Endothelial cell of umbilical vein (primary cell): ENCODE measurements around the gene NFATC1. TPM values are rescaled to one million over a fixed set of nuclear protein-coding genes. Genes with fewer than 3 reads are reported as not detected.

Experiments
- BruUV-seq: library from RNA; stranded (reverse); fragments of 400-500 nt; replicated peaks from 2 replicates; lab custom pipeline; 2021; lab: Mats Ljungman, UMichigan
- CTCF ChIA-PET: fragments of 300-600, 350-600 bp; sonication (Branson Sonifier 250); formaldehyde crosslinking; loops from one replicate; lab custom pipeline; 2021; ENCODE audit warnings: antibody characterized with exemption, inconsistent platforms; lab: Charles Lee
- POLR2A ChIA-PET: fragments of 300-600, 350-600 bp; sonication (Branson Sonifier 250); formaldehyde crosslinking; loops from one replicate; lab custom pipeline; 2021; ENCODE audit warnings: antibody characterized with exemption, inconsistent platforms; lab: Charles Lee
- DNase-seq: peaks from one replicate; pipeline ENCODE4 v3.0.0-alpha.2; 2011; ENCODE audit warnings: low read depth, low spot score
- FAIRE-seq: peaks from 2 replicates; lab custom pipeline; 2011; peaks lifted over from hg19 to GRCh38; lab: Jason Lieb, UNC
- H2AFZ ChIP-seq: 2 replicates; pipeline ENCODE4 v1.6.0; 2012; ENCODE audit warnings: low read depth, low read length, control low read depth, inconsistent platforms
- H3K27ac ChIP-seq: 2 replicates; pipeline ENCODE4 v1.5.1; 2011; ENCODE audit warnings: low read depth, mild to moderate bottlenecking, control low read depth, low read length, moderate library complexity; ENCODE audit not compliant: insufficient read depth
- H3K27me3 ChIP-seq, 2 experiments: 2 replicates each; pipeline versions ENCODE4 v1.6.0 to v1.6.1; 2011; ENCODE audit warnings: low read length in 2 of 2, mixed read lengths in 1 of 2; ENCODE audit not compliant: control insufficient read depth in 2 of 2, insufficient read depth in 2 of 2
- H3K36me3 ChIP-seq, 2 experiments: 2 replicates in 1 of 2; 3 replicates in 1 of 2; pipeline ENCODE4 v1.5.1; 2011; ENCODE audit warnings: low read length in 2 of 2, mild to moderate bottlenecking in 1 of 2, moderate library complexity in 1 of 2; ENCODE audit not compliant: control insufficient read depth in 2 of 2, insufficient read depth in 2 of 2; ENCODE audit errors: extremely low read depth in 1 of 2
- H3K4me1 ChIP-seq: 3 replicates; pipeline ENCODE4 v1.5.1; 2011; ENCODE audit warnings: mild to moderate bottlenecking, low read length; ENCODE audit not compliant: control insufficient read depth, insufficient read depth; ENCODE audit errors: extremely low read depth
- H3K4me2 ChIP-seq: 2 replicates; pipeline ENCODE4 v1.6.1; 2011; ENCODE audit warnings: low read length, control low read depth, mixed read lengths; ENCODE audit not compliant: insufficient read depth
- H3K4me3 ChIP-seq, 3 experiments: fragments of 200-600 bp in 1 of 3; sonication (generic), shearing (Covaris generic) in 1 of 3; replicated peaks in 1 of 3; 2 replicates each; pipeline ENCODE4 v1.5.1; 2011 to 2016; ENCODE audit warnings: control low read depth in 3 of 3, low read length in 3 of 3, mild to moderate bottlenecking in 2 of 3, inconsistent platforms in 1 of 3, low read depth in 1 of 3, moderate library complexity in 1 of 3; ENCODE audit not compliant: insufficient read depth in 1 of 3
- H3K79me2 ChIP-seq: 2 replicates; pipeline ENCODE4 v1.6.0; 2012; ENCODE audit warnings: low read length, inconsistent platforms; ENCODE audit not compliant: control insufficient read depth, insufficient read depth
- H3K9ac ChIP-seq: replicated peaks from 2 replicates; pipeline ENCODE3; 2011; ENCODE audit warnings: low read length, control low read depth; ENCODE audit not compliant: insufficient read depth; ENCODE audit errors: extremely low read depth
- H3K9me1 ChIP-seq: replicated peaks from 3 replicates; pipeline ENCODE4 v1.6.0; 2011; ENCODE audit warnings: mild to moderate bottlenecking, low read length; ENCODE audit not compliant: control insufficient read depth, insufficient read depth; ENCODE audit errors: extremely low read depth
- H3K9me3 ChIP-seq: replicated peaks from 2 replicates; pipeline ENCODE4 v1.5.1; 2012; ENCODE audit warnings: low read length, inconsistent platforms; ENCODE audit not compliant: control insufficient read depth, insufficient read depth
- H4K20me1 ChIP-seq: replicated peaks from 2 replicates; pipeline ENCODE3; 2011; ENCODE audit warnings: mild to moderate bottlenecking, low read length; ENCODE audit not compliant: control insufficient read depth, insufficient read depth; ENCODE audit errors: extremely low read depth
- EZH2 ChIP-seq: IDR thresholded peaks from 2 replicates; pipeline ENCODE4 v1.6.1; 2012; ENCODE audit warnings: borderline replicate concordance, low read depth, mild to moderate bottlenecking, moderate library complexity, low read length, inconsistent platforms; ENCODE audit not compliant: severe bottlenecking
- FOS ChIP-seq: IDR thresholded peaks from 2 replicates; pipeline ENCODE4 v1.6.1; 2011; ENCODE audit warnings: mild to moderate bottlenecking, low read length, moderate library complexity, borderline replicate concordance; ENCODE audit not compliant: insufficient read depth
- GATA2 ChIP-seq: IDR thresholded peaks from 2 replicates; pipeline ENCODE4 v1.7.0; 2011; ENCODE audit warnings: low read depth, mild to moderate bottlenecking, moderate library complexity, mixed read lengths, low read length; ENCODE audit not compliant: insufficient read length, insufficient read depth
- JUN ChIP-seq: IDR thresholded peaks from 2 replicates; pipeline ENCODE4 v1.6.1; 2011; ENCODE audit warnings: borderline replicate concordance, low read depth; ENCODE audit not compliant: insufficient read length, insufficient read depth
- MYC ChIP-seq: IDR thresholded peaks from one replicate; pipeline ENCODE4 v1.6.1; 2011; ENCODE audit warnings: mild to moderate bottlenecking, low read depth, low read length
- POLR2A ChIP-seq: IDR thresholded peaks from 2 replicates; pipeline ENCODE4 v1.6.1; 2012; ENCODE audit warnings: low read depth, mild to moderate bottlenecking, control low read depth, low read length
- POLR2AphosphoS5 ChIP-seq: IDR thresholded peaks from 2 replicates; pipeline ENCODE4 v1.6.1; 2012; ENCODE audit warnings: low read depth, mild to moderate bottlenecking, control low read depth, low read length, moderate library complexity; ENCODE audit not compliant: insufficient read depth
- dilution Hi-C: fragments of 300-500 bp; cut with MboI; formaldehyde crosslinking; loops from one replicate; pipeline ENCODE4 v1.15.0; 2019; ENCODE audit warnings: low sequenced_read_pairs; ENCODE audit not compliant: extremely low pct_ligation_motif_present
- intact Hi-C: fragments of 100-400 bp; cut with micrococcal nuclease; formaldehyde crosslinking; loops from one replicate; pipeline ENCODE4 v1.10.0; 2022
- polyA plus RNA-seq, 4 experiments: library from polyadenylated mRNA; depleted of rRNA in 3 of 4; stranded (reverse) in 3 of 4; unstranded in 1 of 4; fragments of >200 nt; gene quantifications; 2 replicates each; pipeline versions ENCODE4 v1.2.1 to v1.2.3, GENCODE V29; 2011 to 2012; ENCODE audit warnings: missing spikeins in 1 of 4
- total RNA-seq: library from RNA; stranded (reverse); gene quantifications from 2 replicates; pipeline ENCODE4 v1.2.3, GENCODE V29; 2021
- TF ChIP-seq, protein P1 (sequence below): IDR thresholded peaks from 2 replicates; pipeline ENCODE4 v1.6.1; 2011; ENCODE audit not compliant: insufficient read depth, insufficient read length
- TF ChIP-seq, protein P2 (sequence below), 2 donors: IDR thresholded peaks; 1 replicate in 1 of 2; 2 replicates in 1 of 2; pipeline ENCODE4 v1.5.1; 2011; ENCODE audit warnings: low read length in 2 of 2, mild to moderate bottlenecking in 2 of 2, moderate library complexity in 2 of 2, control low read depth in 1 of 2, inconsistent platforms in 1 of 2, low read depth in 1 of 2; ENCODE audit not compliant: insufficient read depth in 1 of 2; ENCODE audit errors: extremely low read depth in 1 of 2

Gene NFATC1
- total and polyA plus RNA-seq, 2 donors (not counting 3 experiments of a cell fraction or from before 2014, with no cell fraction given), result 11.1 to 30.0 TPM

DNA sequence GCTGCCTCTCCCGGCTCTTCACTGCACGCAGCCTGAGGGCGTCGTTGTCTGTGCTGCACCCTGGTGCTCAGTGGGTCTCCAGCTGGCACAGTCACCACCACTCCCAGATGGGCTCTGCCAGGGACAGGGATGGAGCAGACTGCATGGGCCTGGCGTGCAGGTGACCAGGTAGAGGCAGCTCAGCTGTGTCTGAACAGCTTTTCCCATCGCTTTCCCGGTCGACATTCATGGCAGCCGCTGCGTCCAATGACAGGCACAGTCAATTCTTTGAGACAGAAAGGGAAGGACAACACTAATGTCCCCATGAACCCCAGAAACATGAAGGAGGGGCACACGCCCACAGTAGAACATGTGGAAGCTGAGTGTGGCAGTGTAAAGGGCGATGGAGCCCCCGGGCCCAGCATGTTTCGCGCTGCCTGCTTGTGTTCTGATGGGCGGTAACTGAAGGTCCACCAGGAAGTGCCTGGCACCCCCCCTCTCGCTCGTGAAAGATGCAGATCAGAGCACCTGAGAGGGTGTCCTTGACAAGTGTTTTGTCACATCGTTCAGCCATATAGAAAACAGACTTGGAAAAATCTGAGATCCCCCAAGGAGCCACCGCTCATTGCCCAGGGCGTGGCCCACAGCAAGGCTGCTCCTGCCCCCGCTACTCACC lies 122.4 kb downstream of the NFATC1 start:
- TF ChIP-seq, protein P1, sequence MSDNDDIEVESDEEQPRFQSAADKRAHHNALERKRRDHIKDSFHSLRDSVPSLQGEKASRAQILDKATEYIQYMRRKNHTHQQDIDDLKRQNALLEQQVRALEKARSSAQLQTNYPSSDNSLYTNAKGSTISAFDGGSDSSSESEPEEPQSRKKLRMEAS, result no peak
- TF ChIP-seq GATA2, result no peak
- no peak for TF ChIP-seq MYC
- TF ChIP-seq POLR2AphosphoS5, result no peak
- TF ChIP-seq, protein P2, sequence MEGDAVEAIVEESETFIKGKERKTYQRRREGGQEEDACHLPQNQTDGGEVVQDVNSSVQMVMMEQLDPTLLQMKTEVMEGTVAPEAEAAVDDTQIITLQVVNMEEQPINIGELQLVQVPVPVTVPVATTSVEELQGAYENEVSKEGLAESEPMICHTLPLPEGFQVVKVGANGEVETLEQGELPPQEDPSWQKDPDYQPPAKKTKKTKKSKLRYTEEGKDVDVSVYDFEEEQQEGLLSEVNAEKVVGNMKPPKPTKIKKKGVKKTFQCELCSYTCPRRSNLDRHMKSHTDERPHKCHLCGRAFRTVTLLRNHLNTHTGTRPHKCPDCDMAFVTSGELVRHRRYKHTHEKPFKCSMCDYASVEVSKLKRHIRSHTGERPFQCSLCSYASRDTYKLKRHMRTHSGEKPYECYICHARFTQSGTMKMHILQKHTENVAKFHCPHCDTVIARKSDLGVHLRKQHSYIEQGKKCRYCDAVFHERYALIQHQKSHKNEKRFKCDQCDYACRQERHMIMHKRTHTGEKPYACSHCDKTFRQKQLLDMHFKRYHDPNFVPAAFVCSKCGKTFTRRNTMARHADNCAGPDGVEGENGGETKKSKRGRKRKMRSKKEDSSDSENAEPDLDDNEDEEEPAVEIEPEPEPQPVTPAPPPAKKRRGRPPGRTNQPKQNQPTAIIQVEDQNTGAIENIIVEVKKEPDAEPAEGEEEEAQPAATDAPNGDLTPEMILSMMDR (IDR thresholded peaks at IDR 0.05; ENCODE audit: extremely low read depth in 1 of 2, insufficient read depth in 1 of 2, low read depth in 1 of 2, low read length in 2 of 2), result no peak
- no peak for TF ChIP-seq EZH2
- no peak for TF ChIP-seq POLR2A
- no peak for TF ChIP-seq FOS
- no peak for TF ChIP-seq JUN
- H3K4me3 ChIP-seq, result no peak overlapping the region
- no peaks in the 10 kb centered on the region for H3K27me3 ChIP-seq
- H3K27ac ChIP-seq, result no peak overlapping the region
- no peaks in the 10 kb centered on the region for H3K9me3 ChIP-seq
- no peak overlapping the region for H3K9ac ChIP-seq
- H3K9me1 ChIP-seq, result no peaks in the 10 kb centered on the region
- POLR2A ChIA-PET, result no interaction called here
- no peak overlapping the region for H2AFZ ChIP-seq
- H3K79me2 ChIP-seq, result no peaks in the 10 kb centered on the region
- no peaks in the 10 kb centered on the region for H4K20me1 ChIP-seq
- dilution Hi-C loops, result no loop called here
- FAIRE-seq (no peak), DNase-seq (no peak)
- no TSS peak for BruUV-seq
- CTCF ChIA-PET, result no interaction called here
- no peaks in the 10 kb centered on the region for H3K36me3 ChIP-seq
- peaks cover 4% of the 10 kb centered on the region for H3K4me1 ChIP-seq
- intact Hi-C loops, result no loop called here
- H3K4me2 ChIP-seq, result no peak overlapping the region
